ENCODE measurements around the gene DNAH1. TPM values are rescaled to one million over a fixed set of nuclear protein-coding genes. Genes with fewer than 3 reads are reported as not detected.

DNAH1 gene
- total and polyA plus RNA-seq, 2 of the 13 experiments (the other 11 are each of a cell fraction or from before 2014, with no cell fraction given), result 0.64 to 3.5 TPM

DNA sequence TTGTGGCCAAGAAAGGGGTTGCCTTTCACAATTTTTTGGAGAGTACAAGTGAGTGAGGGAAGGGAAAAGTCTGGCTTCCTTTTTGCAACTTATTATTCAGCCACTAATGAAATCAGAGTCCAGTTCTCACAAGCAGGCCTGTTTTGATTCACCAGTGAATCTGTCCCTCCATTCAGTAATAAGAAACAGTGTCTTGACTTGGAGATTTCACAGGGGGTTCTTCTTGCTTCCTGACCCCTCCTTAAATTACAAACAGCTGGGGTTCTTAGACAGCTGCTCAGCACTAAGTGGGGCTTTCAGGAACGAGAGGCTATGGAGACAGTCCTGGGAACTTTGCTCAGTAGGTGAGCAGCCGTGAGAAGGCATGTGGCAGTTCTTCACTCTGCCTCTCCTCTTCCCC lies 104.3 kb downstream of the DNAH1 start:
- CTCF ChIA-PET (ENCODE audit: low intra/inter-chr PET ratio, low total read pairs), result no interaction called here
- Histone ChIP-seq H3K4me3 (replicated peaks in 1 of 3; ENCODE audit: insufficient read depth in 1 of 3, low read depth in 2 of 3, low read length in 3 of 3) (no peak overlapping the region), H3K79me2 (ENCODE audit: insufficient read depth, low read length) (no peaks in the 10 kb centered on the region), H3K36me3 (replicated peaks in 1 of 2; ENCODE audit: control insufficient read depth in 1 of 2, insufficient read depth in 2 of 2, low read length in 2 of 2) (no peaks in the 10 kb centered on the region), H3K4me2 (ENCODE audit: low read depth, low read length) (no peak overlapping the region), H3K9ac (ENCODE audit: insufficient read depth, low read depth, low read length) (no peak overlapping the region), H3K9me3 (ENCODE audit: low read length) (no peaks in the 10 kb centered on the region), H4K20me1 (ENCODE audit: insufficient read depth, low read length) (no peaks in the 10 kb centered on the region), H3K27ac (ENCODE audit: extremely low read length, insufficient read depth, low read length) (no peak overlapping the region), H2AFZ (ENCODE audit: low read length) (no peak overlapping the region), H3K4me1 (ENCODE audit: insufficient read depth, low read length) (peaks cover 10% of the 10 kb centered on the region), H3K27me3 (ENCODE audit: control insufficient read depth in 1 of 2, insufficient read depth in 2 of 2, low read length in 2 of 2) (no peaks in the 10 kb centered on the region)
- DNase-seq (ENCODE audit: low spot score) (no peak), ATAC-seq (no peak), FAIRE-seq (no peak)
- in situ Hi-C loops (cut with HindIII; ENCODE audit: extremely low pct_ligation_motif_present, low pct_unique_long_range_greater_than_20kb), result no loop called here
- intact Hi-C loops (cut with micrococcal nuclease; ENCODE audit: unreplicated experiment), result no loop called here
- TF ChIP-seq, protein P1, sequence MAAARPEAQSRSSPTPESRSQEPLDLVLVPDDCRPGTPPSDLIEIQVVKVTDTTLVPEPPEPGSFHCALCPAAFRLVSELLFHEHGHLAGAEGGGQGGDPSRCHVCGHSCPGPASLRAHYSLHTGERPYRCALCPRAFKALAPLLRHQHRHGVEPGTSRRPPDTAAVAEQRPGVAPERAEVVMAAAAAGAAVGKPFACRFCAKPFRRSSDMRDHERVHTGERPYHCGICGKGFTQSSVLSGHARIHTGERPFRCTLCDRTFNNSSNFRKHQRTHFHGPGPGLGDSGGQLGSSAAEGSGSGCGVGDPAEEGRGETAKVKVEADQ (CRISPR knock-in tag; IDR thresholded peaks at IDR 0.05; ENCODE audit: borderline replicate concordance), result no peak
- no peak for TF ChIP-seq MLLT10 (CRISPR knock-in tag; IDR thresholded peaks at IDR 0.05)
- TF ChIP-seq KDM2A (CRISPR knock-in tag; IDR thresholded peaks at IDR 0.05; ENCODE audit: borderline replicate concordance, low read depth), result no peak
- TF ChIP-seq TP53 (CRISPR knock-in tag; conservative IDR thresholded peaks at IDR 0.05), result no peak
- no peak for TF ChIP-seq RELA (CRISPR knock-in tag; IDR thresholded peaks at IDR 0.05)
- TF ChIP-seq NFE2L1 (CRISPR knock-in tag; IDR thresholded peaks at IDR 0.05; ENCODE audit: borderline replicate concordance), result no peak
- TF ChIP-seq, protein P2, sequence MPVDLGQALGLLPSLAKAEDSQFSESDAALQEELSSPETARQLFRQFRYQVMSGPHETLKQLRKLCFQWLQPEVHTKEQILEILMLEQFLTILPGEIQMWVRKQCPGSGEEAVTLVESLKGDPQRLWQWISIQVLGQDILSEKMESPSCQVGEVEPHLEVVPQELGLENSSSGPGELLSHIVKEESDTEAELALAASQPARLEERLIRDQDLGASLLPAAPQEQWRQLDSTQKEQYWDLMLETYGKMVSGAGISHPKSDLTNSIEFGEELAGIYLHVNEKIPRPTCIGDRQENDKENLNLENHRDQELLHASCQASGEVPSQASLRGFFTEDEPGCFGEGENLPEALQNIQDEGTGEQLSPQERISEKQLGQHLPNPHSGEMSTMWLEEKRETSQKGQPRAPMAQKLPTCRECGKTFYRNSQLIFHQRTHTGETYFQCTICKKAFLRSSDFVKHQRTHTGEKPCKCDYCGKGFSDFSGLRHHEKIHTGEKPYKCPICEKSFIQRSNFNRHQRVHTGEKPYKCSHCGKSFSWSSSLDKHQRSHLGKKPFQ (CRISPR knock-in tag; IDR thresholded peaks at IDR 0.05; ENCODE audit: insufficient replicate concordance), result no peak
- POLR2A ChIA-PET, result no interaction called here
- 86% methylated on average over 2 of the region's 2 CpGs for WGBS (ENCODE audit: low lambda C conversion rate)
- BruUV-seq (replicated peaks), result no TSS peak
